Vagina (tissue), 2 donors: ENCODE data around the gene CELF5. TPM values are rescaled to one million over a fixed set of nuclear protein-coding genes. Genes with fewer than 3 reads are reported as not detected.

Experiments
- DNase-seq, 2 donors: peaks; one replicate each; pipeline ENCODE4 v3.0.0-alpha.2; 2017; ENCODE audit errors: extremely low spot score in 2 of 2
- H3K27ac ChIP-seq: fragments of 200-600 bp; sonication (generic); one replicate; pipeline ENCODE4 v1.5.1; 2019
- H3K27me3 ChIP-seq: fragments of 200-600 bp; sonication (generic); one replicate; pipeline ENCODE4 v1.5.1; 2019
- H3K36me3 ChIP-seq, 2 donors: fragments of 200-600 bp; sonication (generic); one replicate each; pipeline ENCODE4 v1.5.1; 2017 to 2019
- H3K4me1 ChIP-seq: fragments of 200-600 bp; sonication (generic); one replicate; pipeline ENCODE4 v1.5.1; 2019
- H3K4me3 ChIP-seq, 2 donors: fragments of 200-600 bp; sonication (generic); 1 replicate in 1 of 2; 2 replicates in 1 of 2; pipeline ENCODE4 v1.5.1; 2016 to 2019
- H3K9me3 ChIP-seq: fragments of 200-600 bp; sonication (generic); one replicate; pipeline ENCODE4 v1.5.1; 2019
- CTCF ChIP-seq, 3 experiments: fragments of 450-650 bp in 2 of 3; fragments of 200-600 bp in 1 of 3; sonication (generic) in 1 of 3; IDR thresholded peaks; one replicate each; pipeline ENCODE4 v1.5.1; 2017 to 2019; ENCODE audit warnings: antibody characterized with exemption in 3 of 3, mild to moderate bottlenecking in 2 of 3, moderate library complexity in 2 of 3
- POLR2A ChIP-seq, 2 donors: fragments of 450-650 bp; IDR thresholded peaks; one replicate each; pipeline ENCODE4 v1.6.1; 2017; ENCODE audit warnings: antibody characterized with exemption in 2 of 2, mild to moderate bottlenecking in 2 of 2, moderate library complexity in 2 of 2
- POLR2AphosphoS5 ChIP-seq, 2 donors: sonication (generic); formaldehyde crosslinking; IDR thresholded peaks; one replicate each; pipeline ENCODE4 v1.9.0; 2017; ENCODE audit warnings: antibody characterized with exemption in 2 of 2, mild to moderate bottlenecking in 2 of 2, low read depth in 1 of 2; ENCODE audit not compliant: insufficient read depth in 1 of 2
- intact Hi-C: fragments of 100-400 bp; cut with DNase I; formaldehyde crosslinking; loops from one replicate; pipeline ENCODE4 v1.15.1; 2023
- total RNA-seq: library from RNA; depleted of rRNA; stranded (reverse); fragments of >200 nt; gene quantifications from one replicate; pipeline ENCODE4 v1.2.3, GENCODE V29; 2016

CELF5 gene
- total RNA-seq, 1 donor from 2014 or later = not detected

GRCh38 chr19:3314962-3315675, 90.7 kb downstream of the CELF5 start:
- TF ChIP-seq POLR2AphosphoS5 (IDR thresholded peaks at IDR 0.05; ENCODE audit: insufficient read depth in 1 of 2, low read depth in 1 of 2) = no peak
- no peak for TF ChIP-seq POLR2A (IDR thresholded peaks at IDR 0.05)
- TF ChIP-seq CTCF (IDR thresholded peaks at IDR 0.05) = no peak
- no peak for DNase-seq
- Histone ChIP-seq H3K27ac (no peak overlapping the region), H3K9me3 (no peaks in the 10 kb centered on the region), H3K4me3 (no peak overlapping the region), H3K27me3 (no peaks in the 10 kb centered on the region), H3K36me3 (no peaks in the 10 kb centered on the region), H3K4me1 (no peaks in the 10 kb centered on the region)
- intact Hi-C loops = no loop called here

DNA sequence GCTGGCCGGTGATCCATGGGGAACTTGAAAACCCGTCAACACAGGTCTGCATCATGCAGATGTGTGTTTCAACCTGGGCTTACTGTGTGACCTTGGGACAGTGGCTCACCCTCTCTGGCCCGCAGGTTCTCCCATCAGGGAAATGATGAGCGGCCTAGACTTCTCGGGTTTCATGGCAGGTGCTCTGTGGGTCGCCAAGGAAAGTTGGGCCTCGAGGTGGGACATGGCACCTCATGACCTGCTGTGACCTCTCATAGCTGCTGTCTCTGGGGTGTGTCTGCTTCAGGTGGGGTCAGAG, 91.2 kb downstream of the CELF5 start:
- no peaks in the 10 kb centered on the region for H3K27me3 ChIP-seq
- no peak for TF ChIP-seq POLR2AphosphoS5 (IDR thresholded peaks at IDR 0.05; ENCODE audit: insufficient read depth in 1 of 2, low read depth in 1 of 2)
- no peak for TF ChIP-seq POLR2A (IDR thresholded peaks at IDR 0.05)
- no peak for TF ChIP-seq CTCF (IDR thresholded peaks at IDR 0.05)
- intact Hi-C loops = no loop called here

GRCh38 chr19:3316132-3316648, 91.7 kb downstream of the CELF5 start:
- DNase-seq = no peak
- no peaks in the 10 kb centered on the region for H3K36me3 ChIP-seq
- no peaks in the 10 kb centered on the region for H3K4me1 ChIP-seq
- no peak for TF ChIP-seq CTCF (IDR thresholded peaks at IDR 0.05)
- no peak for TF ChIP-seq POLR2AphosphoS5 (IDR thresholded peaks at IDR 0.05; ENCODE audit: insufficient read depth in 1 of 2, low read depth in 1 of 2)
- no peak for TF ChIP-seq POLR2A (IDR thresholded peaks at IDR 0.05)
- H3K9me3 ChIP-seq = no peaks in the 10 kb centered on the region
- no peaks in the 10 kb centered on the region for H3K27me3 ChIP-seq
- intact Hi-C loops = no loop called here
- H3K27ac ChIP-seq = no peak overlapping the region
- no peak overlapping the region for H3K4me3 ChIP-seq

More for the DNA sequence above, 91.2 kb downstream of the CELF5 start:
- Histone ChIP-seq H3K36me3 (no peaks in the 10 kb centered on the region), H3K9me3 (no peaks in the 10 kb centered on the region), H3K27ac (no peak overlapping the region), H3K4me3 (no peak overlapping the region), H3K4me1 (no peaks in the 10 kb centered on the region)
- no peak for DNase-seq

DNA sequence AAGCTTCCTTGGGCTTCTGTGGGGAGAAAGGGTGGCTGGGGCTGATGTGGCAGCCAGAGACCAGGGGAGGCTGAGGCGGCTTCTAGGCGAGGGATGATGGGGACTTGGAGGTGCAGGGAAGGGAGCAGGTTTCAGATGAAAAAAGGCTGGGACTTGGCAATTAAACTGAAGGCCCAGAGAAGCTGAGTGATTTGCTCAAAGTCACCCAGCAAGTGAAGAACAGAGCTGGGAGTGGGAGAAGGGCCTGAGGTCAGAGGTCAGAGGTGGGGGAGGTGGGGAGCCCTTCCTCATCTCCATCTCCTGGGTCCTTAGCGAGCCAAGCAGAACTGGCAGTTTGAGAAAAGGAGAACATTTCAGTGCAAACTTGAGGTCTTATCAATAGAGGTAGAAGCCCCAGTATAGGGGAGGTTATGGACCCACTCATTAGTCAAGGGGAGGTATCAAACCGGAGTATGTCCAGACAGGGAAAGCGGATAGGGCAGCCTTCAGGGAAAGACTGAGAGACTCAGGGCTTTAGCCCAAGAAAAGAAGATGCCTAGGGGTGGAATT, 92.3 kb downstream of the CELF5 start:
- Histone ChIP-seq H3K4me3 (no peak overlapping the region), H3K27ac (no peak overlapping the region), H3K36me3 (no peaks in the 10 kb centered on the region), H3K9me3 (no peaks in the 10 kb centered on the region), H3K4me1 (no peaks in the 10 kb centered on the region), H3K27me3 (no peaks in the 10 kb centered on the region)
- DNase-seq = no peak
- intact Hi-C loops = no loop called here
- TF ChIP-seq CTCF (IDR thresholded peaks at IDR 0.05) = no peak
- no peak for TF ChIP-seq POLR2AphosphoS5 (IDR thresholded peaks at IDR 0.05; ENCODE audit: insufficient read depth in 1 of 2, low read depth in 1 of 2)
- TF ChIP-seq POLR2A (IDR thresholded peaks at IDR 0.05) = no peak
